ENCODE results near the gene SNX9. TPM values are rescaled to one million over a fixed set of nuclear protein-coding genes. Genes with fewer than 3 reads are reported as not detected.

Gene SNX9
- total and polyA plus RNA-seq, 2 of the 4 experiments (the other 2 are of a cell fraction) = 35.3 to 41.2 TPM

DNA sequence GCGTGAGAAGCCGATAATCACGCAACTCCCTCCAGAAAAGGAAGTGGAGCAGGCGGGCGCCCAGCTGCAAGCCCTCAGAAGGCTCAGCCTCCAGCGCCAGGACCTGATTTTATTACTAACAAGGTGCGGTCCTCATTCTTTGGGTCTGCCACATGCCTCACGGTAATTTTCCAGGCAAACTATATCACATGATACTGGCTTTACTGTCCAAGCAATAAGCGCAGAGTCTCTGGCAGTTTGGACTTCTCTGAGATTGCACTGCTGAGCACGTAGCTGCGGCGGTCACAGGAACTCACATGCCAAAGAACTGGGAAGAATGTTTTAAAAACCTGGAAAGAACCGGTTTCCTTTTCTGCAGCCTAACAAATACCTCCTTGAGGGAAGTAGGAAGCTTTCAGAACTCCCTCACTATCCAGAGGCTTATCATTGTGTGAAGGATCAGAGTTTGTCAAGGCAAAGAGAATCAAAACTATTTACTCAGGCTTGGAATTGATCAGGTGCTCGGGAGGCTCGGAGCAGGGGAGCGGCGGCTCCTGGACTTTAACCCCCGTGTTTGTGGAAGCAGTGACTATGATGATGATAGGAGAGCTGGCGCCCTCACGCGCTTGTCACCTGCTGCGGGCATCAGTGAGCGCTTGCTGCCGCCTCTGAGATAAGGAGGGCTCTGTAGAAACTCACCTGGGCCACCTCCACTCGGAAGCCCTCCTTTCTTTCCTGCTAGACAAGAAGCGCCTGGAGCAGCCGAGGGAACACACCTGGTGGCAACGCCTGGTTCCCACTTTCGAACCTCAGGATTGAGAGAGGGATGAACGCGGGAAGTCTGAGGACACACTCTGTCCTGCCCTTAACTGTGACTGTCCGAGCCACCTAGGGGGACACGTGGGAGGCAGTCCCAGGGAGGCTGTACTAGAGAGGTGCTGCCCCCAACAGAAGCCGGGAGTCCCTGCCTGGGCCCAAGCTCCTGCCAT is 131.4 kb downstream of the SNX9 start:
- CTCF ChIA-PET = no interaction called here
- no peak overlapping the region for H2BK5ac ChIP-seq (ENCODE audit: low read depth, low read length, poor library complexity, severe bottlenecking)
- H2AK9ac ChIP-seq (replicated peaks; ENCODE audit: low read depth, low read length, poor library complexity) = no peak overlapping the region
- POLR2A ChIA-PET (ENCODE audit: unreplicated experiment) = no interaction called here
- no peak overlapping the region for H3K4me2 ChIP-seq (ENCODE audit: low read depth, low read length)
- no peak overlapping the region for H3K23ac ChIP-seq (ENCODE audit: low read depth, low read length)
- BruUV-seq (replicated peaks) = no TSS peak
- H2BK120ac ChIP-seq (ENCODE audit: low read depth, low read length) = no peak overlapping the region
- H3K79me1 ChIP-seq (ENCODE audit: low read depth in 1 of 2, low read length in 2 of 2) = no peaks in the 10 kb centered on the region
- H4K91ac ChIP-seq (ENCODE audit: insufficient read depth, low read depth, low read length) = no peak overlapping the region
- no peak overlapping the region for H3K9ac ChIP-seq (ENCODE audit: low read depth, low read length)
- H3K27me3 ChIP-seq (ENCODE audit: control insufficient read depth, insufficient read depth, low read length) = no peaks in the 10 kb centered on the region
- no peak overlapping the region for H3K27ac ChIP-seq (ENCODE audit: insufficient read depth, low read length)
- no peak overlapping the region for H4K5ac ChIP-seq (ENCODE audit: low read depth, low read length)
- H3K4me3 ChIP-seq (ENCODE audit: insufficient read depth, low read depth, low read length) = no peak overlapping the region
- no peak overlapping the region for H4K8ac ChIP-seq (ENCODE audit: low read depth in 2 of 2, low read length in 2 of 2)
- no peak overlapping the region for H3K14ac ChIP-seq (replicated peaks; ENCODE audit: low read depth, low read length)
- H3K4me1 ChIP-seq (ENCODE audit: control insufficient read depth, insufficient read depth, low read length) = no peaks in the 10 kb centered on the region
- intact Hi-C loops (cut with micrococcal nuclease) (no loop called here), in situ Hi-C loops (cut with MboI; ENCODE audit: low sequenced_read_pairs) (no loop called here), dilution Hi-C loops (cut with HindIII; ENCODE audit: low sequenced_read_pairs, unreplicated experiment) (no loop called here)
- H3K18ac ChIP-seq (ENCODE audit: low read depth, low read length) = no peak overlapping the region
- peaks cover 5% of the 10 kb centered on the region for H3K9me3 ChIP-seq (ENCODE audit: control insufficient read depth, insufficient read depth, low read length)
- H3K9me1 ChIP-seq (ENCODE audit: insufficient read depth, low read length) = no peaks in the 10 kb centered on the region
- no peak overlapping the region for H2BK20ac ChIP-seq (ENCODE audit: low read depth, low read length)
- 83% methylated on average over 8 of the region's 34 CpGs; no CpG with 5 or more reads in 1 of the 2 experiments for WGBS, 2 experiments (ENCODE audit: extremely low coverage in 2 of 2, insufficient read length in 1 of 2)
- H3K36me3 ChIP-seq (ENCODE audit: control insufficient read depth, insufficient read depth, low read length) = no peaks in the 10 kb centered on the region
- no peak for TF ChIP-seq SMC3 (IDR thresholded peaks at IDR 0.05; ENCODE audit: low read depth, low read length)
- no peak for TF ChIP-seq CHD1 (IDR thresholded peaks at IDR 0.05; ENCODE audit: low read depth, low read length)
- no peak for TF ChIP-seq BHLHE40 (IDR thresholded peaks at IDR 0.05; ENCODE audit: low read depth, low read length)
- TF ChIP-seq FOS (IDR thresholded peaks at IDR 0.05; ENCODE audit: low read depth, low read length) = no peak
- no peak for TF ChIP-seq CEBPB (IDR thresholded peaks at IDR 0.05; ENCODE audit: low read depth, low read length)
- no peak for TF ChIP-seq RCOR1 (IDR thresholded peaks at IDR 0.05; ENCODE audit: insufficient replicate concordance, low read length)
- TF ChIP-seq MAFK (IDR thresholded peaks at IDR 0.05; ENCODE audit: low read depth, low read length) = no peak
- no peak for TF ChIP-seq RAD21 (IDR thresholded peaks at IDR 0.05; ENCODE audit: low read length)
- no peak for TF ChIP-seq NFE2L2 (IDR thresholded peaks at IDR 0.05; ENCODE audit: low read depth, low read length)
- TF ChIP-seq MAZ (IDR thresholded peaks at IDR 0.05; ENCODE audit: borderline replicate concordance, low read depth, low read length) = no peak
- H3K4ac ChIP-seq (ENCODE audit: low read depth, low read length) = no peak overlapping the region
- H4K20me1 ChIP-seq (ENCODE audit: insufficient read depth, low read length) = no peaks in the 10 kb centered on the region
- no peak overlapping the region for H3K56ac ChIP-seq (ENCODE audit: extremely low read depth, insufficient read depth, low read length)
- no peak overlapping the region for H2AK5ac ChIP-seq (ENCODE audit: low read depth, low read length)
- peak; percentile 26 for DNase-seq
- H2AFZ ChIP-seq (replicated peaks; ENCODE audit: low read length, poor library complexity) = peak overlapping the region; percentile 26
- peak; percentile 14 for ATAC-seq (ENCODE audit: low read depth)
- no peak overlapping the region for H2BK15ac ChIP-seq (ENCODE audit: low read depth, low read length)

Data from IMR-90 (cell line).